Endothelial cell of umbilical vein (primary cell): ENCODE data around the gene FAM53A. TPM values are rescaled to one million over a fixed set of nuclear protein-coding genes. Genes with fewer than 3 reads are reported as not detected.

ENCODE experiments used
- BruUV-seq: library from RNA; stranded (reverse); fragments of 400-500 nt; replicated peaks from 2 replicates; lab custom pipeline; 2021; lab: Mats Ljungman, UMichigan
- CTCF ChIA-PET: fragments of 300-600, 350-600 bp; sonication (Branson Sonifier 250); formaldehyde crosslinking; loops from one replicate; lab custom pipeline; 2021; ENCODE audit warnings: antibody characterized with exemption, inconsistent platforms; lab: Charles Lee
- POLR2A ChIA-PET: fragments of 300-600, 350-600 bp; sonication (Branson Sonifier 250); formaldehyde crosslinking; loops from one replicate; lab custom pipeline; 2021; ENCODE audit warnings: antibody characterized with exemption, inconsistent platforms; lab: Charles Lee
- DNase-seq: peaks from one replicate; pipeline ENCODE4 v3.0.0-alpha.2; 2011; ENCODE audit warnings: low read depth, low spot score
- FAIRE-seq: peaks from 2 replicates; lab custom pipeline; 2011; peaks lifted over from hg19 to GRCh38; lab: Jason Lieb, UNC
- H2AFZ ChIP-seq: 2 replicates; pipeline ENCODE4 v1.6.0; 2012; ENCODE audit warnings: low read depth, low read length, control low read depth, inconsistent platforms
- H3K27ac ChIP-seq: 2 replicates; pipeline ENCODE4 v1.5.1; 2011; ENCODE audit warnings: low read depth, mild to moderate bottlenecking, control low read depth, low read length, moderate library complexity; ENCODE audit not compliant: insufficient read depth
- H3K27me3 ChIP-seq, 2 experiments: 2 replicates each; pipeline versions ENCODE4 v1.6.0 to v1.6.1; 2011; ENCODE audit warnings: low read length in 2 of 2, mixed read lengths in 1 of 2; ENCODE audit not compliant: control insufficient read depth in 2 of 2, insufficient read depth in 2 of 2
- H3K36me3 ChIP-seq, 2 experiments: 2 replicates in 1 of 2; 3 replicates in 1 of 2; pipeline ENCODE4 v1.5.1; 2011; ENCODE audit warnings: low read length in 2 of 2, mild to moderate bottlenecking in 1 of 2, moderate library complexity in 1 of 2; ENCODE audit not compliant: control insufficient read depth in 2 of 2, insufficient read depth in 2 of 2; ENCODE audit errors: extremely low read depth in 1 of 2
- H3K4me1 ChIP-seq: 3 replicates; pipeline ENCODE4 v1.5.1; 2011; ENCODE audit warnings: mild to moderate bottlenecking, low read length; ENCODE audit not compliant: control insufficient read depth, insufficient read depth; ENCODE audit errors: extremely low read depth
- H3K4me2 ChIP-seq: 2 replicates; pipeline ENCODE4 v1.6.1; 2011; ENCODE audit warnings: low read length, control low read depth, mixed read lengths; ENCODE audit not compliant: insufficient read depth
- H3K4me3 ChIP-seq, 3 experiments: fragments of 200-600 bp in 1 of 3; sonication (generic), shearing (Covaris generic) in 1 of 3; replicated peaks in 1 of 3; 2 replicates each; pipeline ENCODE4 v1.5.1; 2011 to 2016; ENCODE audit warnings: control low read depth in 3 of 3, low read length in 3 of 3, mild to moderate bottlenecking in 2 of 3, inconsistent platforms in 1 of 3, low read depth in 1 of 3, moderate library complexity in 1 of 3; ENCODE audit not compliant: insufficient read depth in 1 of 3
- H3K79me2 ChIP-seq: 2 replicates; pipeline ENCODE4 v1.6.0; 2012; ENCODE audit warnings: low read length, inconsistent platforms; ENCODE audit not compliant: control insufficient read depth, insufficient read depth
- H3K9ac ChIP-seq: replicated peaks from 2 replicates; pipeline ENCODE3; 2011; ENCODE audit warnings: low read length, control low read depth; ENCODE audit not compliant: insufficient read depth; ENCODE audit errors: extremely low read depth
- H3K9me1 ChIP-seq: replicated peaks from 3 replicates; pipeline ENCODE4 v1.6.0; 2011; ENCODE audit warnings: mild to moderate bottlenecking, low read length; ENCODE audit not compliant: control insufficient read depth, insufficient read depth; ENCODE audit errors: extremely low read depth
- H3K9me3 ChIP-seq: replicated peaks from 2 replicates; pipeline ENCODE4 v1.5.1; 2012; ENCODE audit warnings: low read length, inconsistent platforms; ENCODE audit not compliant: control insufficient read depth, insufficient read depth
- H4K20me1 ChIP-seq: replicated peaks from 2 replicates; pipeline ENCODE3; 2011; ENCODE audit warnings: mild to moderate bottlenecking, low read length; ENCODE audit not compliant: control insufficient read depth, insufficient read depth; ENCODE audit errors: extremely low read depth
- CTCF ChIP-seq, 2 donors: IDR thresholded peaks; 1 replicate in 1 of 2; 2 replicates in 1 of 2; pipeline ENCODE4 v1.5.1; 2011; ENCODE audit warnings: low read length in 2 of 2, mild to moderate bottlenecking in 2 of 2, moderate library complexity in 2 of 2, control low read depth in 1 of 2, inconsistent platforms in 1 of 2, low read depth in 1 of 2; ENCODE audit not compliant: insufficient read depth in 1 of 2; ENCODE audit errors: extremely low read depth in 1 of 2
- EZH2 ChIP-seq: IDR thresholded peaks from 2 replicates; pipeline ENCODE4 v1.6.1; 2012; ENCODE audit warnings: borderline replicate concordance, low read depth, mild to moderate bottlenecking, moderate library complexity, low read length, inconsistent platforms; ENCODE audit not compliant: severe bottlenecking
- FOS ChIP-seq: IDR thresholded peaks from 2 replicates; pipeline ENCODE4 v1.6.1; 2011; ENCODE audit warnings: mild to moderate bottlenecking, low read length, moderate library complexity, borderline replicate concordance; ENCODE audit not compliant: insufficient read depth
- GATA2 ChIP-seq: IDR thresholded peaks from 2 replicates; pipeline ENCODE4 v1.7.0; 2011; ENCODE audit warnings: low read depth, mild to moderate bottlenecking, moderate library complexity, mixed read lengths, low read length; ENCODE audit not compliant: insufficient read length, insufficient read depth
- JUN ChIP-seq: IDR thresholded peaks from 2 replicates; pipeline ENCODE4 v1.6.1; 2011; ENCODE audit warnings: borderline replicate concordance, low read depth; ENCODE audit not compliant: insufficient read length, insufficient read depth
- MYC ChIP-seq: IDR thresholded peaks from one replicate; pipeline ENCODE4 v1.6.1; 2011; ENCODE audit warnings: mild to moderate bottlenecking, low read depth, low read length
- POLR2A ChIP-seq: IDR thresholded peaks from 2 replicates; pipeline ENCODE4 v1.6.1; 2012; ENCODE audit warnings: low read depth, mild to moderate bottlenecking, control low read depth, low read length
- POLR2AphosphoS5 ChIP-seq: IDR thresholded peaks from 2 replicates; pipeline ENCODE4 v1.6.1; 2012; ENCODE audit warnings: low read depth, mild to moderate bottlenecking, control low read depth, low read length, moderate library complexity; ENCODE audit not compliant: insufficient read depth
- dilution Hi-C: fragments of 300-500 bp; cut with MboI; formaldehyde crosslinking; loops from one replicate; pipeline ENCODE4 v1.15.0; 2019; ENCODE audit warnings: low sequenced_read_pairs; ENCODE audit not compliant: extremely low pct_ligation_motif_present
- intact Hi-C: fragments of 100-400 bp; cut with micrococcal nuclease; formaldehyde crosslinking; loops from one replicate; pipeline ENCODE4 v1.10.0; 2022
- polyA plus RNA-seq, 4 experiments: library from polyadenylated mRNA; depleted of rRNA in 3 of 4; stranded (reverse) in 3 of 4; unstranded in 1 of 4; fragments of >200 nt; gene quantifications; 2 replicates each; pipeline versions ENCODE4 v1.2.1 to v1.2.3, GENCODE V29; 2011 to 2012; ENCODE audit warnings: missing spikeins in 1 of 4
- total RNA-seq: library from RNA; stranded (reverse); gene quantifications from 2 replicates; pipeline ENCODE4 v1.2.3, GENCODE V29; 2021
- TF ChIP-seq, protein P1 (sequence below): IDR thresholded peaks from 2 replicates; pipeline ENCODE4 v1.6.1; 2011; ENCODE audit not compliant: insufficient read depth, insufficient read length

The FAM53A gene
- total and polyA plus RNA-seq, 2 donors (not counting 3 experiments of a cell fraction or from before 2014, with no cell fraction given), result 1.3 to 1.7 TPM

GRCh38 chr4:1676605-1677525, 7.2 kb downstream of the FAM53A start:
- Histone ChIP-seq H3K27ac (no peak overlapping the region), H3K27me3 (no peaks in the 10 kb centered on the region), H3K9me1 (no peaks in the 10 kb centered on the region), H3K4me2 (no peak overlapping the region), H3K79me2 (no peaks in the 10 kb centered on the region), H4K20me1 (no peaks in the 10 kb centered on the region), H3K4me3 (no peak overlapping the region), H3K4me1 (no peaks in the 10 kb centered on the region), H3K9ac (no peak overlapping the region), H3K36me3 (no peaks in the 10 kb centered on the region), H2AFZ (no peak overlapping the region), H3K9me3 (no peaks in the 10 kb centered on the region)
- no TSS peak for BruUV-seq
- DNase-seq (no peak), FAIRE-seq (no peak)
- dilution Hi-C loops (no loop called here), intact Hi-C loops (no loop called here)
- TF ChIP-seq, protein P1, sequence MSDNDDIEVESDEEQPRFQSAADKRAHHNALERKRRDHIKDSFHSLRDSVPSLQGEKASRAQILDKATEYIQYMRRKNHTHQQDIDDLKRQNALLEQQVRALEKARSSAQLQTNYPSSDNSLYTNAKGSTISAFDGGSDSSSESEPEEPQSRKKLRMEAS, result no peak
- no peak for TF ChIP-seq CTCF (IDR thresholded peaks at IDR 0.05; ENCODE audit: extremely low read depth in 1 of 2, insufficient read depth in 1 of 2, low read depth in 1 of 2, low read length in 2 of 2)
- ChIA-PET CTCF (interaction anchor here (0.9 to 1.0 kb wide), 2 partner anchors 17 to 20 kb away, joined by 3 read pairs; no protein-coding TSS in a partner anchor), POLR2A (no interaction called here)

GRCh38 chr4:1675802-1676137, 8.3 kb downstream of the FAM53A start:
- FAIRE-seq, result no peak
- no peak overlapping the region for H2AFZ ChIP-seq
- no peaks in the 10 kb centered on the region for H3K9me1 ChIP-seq
- POLR2A ChIA-PET, result no interaction called here
- H3K27ac ChIP-seq, result no peak overlapping the region
- DNase-seq, result no peak
- H3K79me2 ChIP-seq, result no peaks in the 10 kb centered on the region
- no peak overlapping the region for H3K4me3 ChIP-seq
- no TSS peak for BruUV-seq
- no peaks in the 10 kb centered on the region for H4K20me1 ChIP-seq
- no peaks in the 10 kb centered on the region for H3K9me3 ChIP-seq
- no peaks in the 10 kb centered on the region for H3K36me3 ChIP-seq
- CTCF ChIA-PET, result interaction anchor here (1.0 kb wide), 1 partner anchor 18 kb away, joined by 3 read pairs; no protein-coding TSS in a partner anchor
- intact Hi-C loops, result no loop called here
- H3K27me3 ChIP-seq, result no peaks in the 10 kb centered on the region
- H3K9ac ChIP-seq, result no peak overlapping the region
- dilution Hi-C loops, result no loop called here
- no peaks in the 10 kb centered on the region for H3K4me1 ChIP-seq
- TF ChIP-seq POLR2AphosphoS5 (no peak), JUN (no peak), MYC (no peak), POLR2A (no peak), EZH2 (no peak), CTCF (IDR thresholded peaks at IDR 0.05; ENCODE audit: extremely low read depth in 1 of 2, insufficient read depth in 1 of 2, low read depth in 1 of 2, low read length in 2 of 2) (no peak), FOS (no peak), GATA2 (no peak)
- TF ChIP-seq, protein P1, result no peak
- no peak overlapping the region for H3K4me2 ChIP-seq
